ENCODE results near the gene TAPBP.
"Not testable (repeated sequence)": the region's sequence is repeated elsewhere in the genome, so short reads cannot be mapped to it uniquely, and the experiment has no call there.

Gene TAPBP

DNA sequence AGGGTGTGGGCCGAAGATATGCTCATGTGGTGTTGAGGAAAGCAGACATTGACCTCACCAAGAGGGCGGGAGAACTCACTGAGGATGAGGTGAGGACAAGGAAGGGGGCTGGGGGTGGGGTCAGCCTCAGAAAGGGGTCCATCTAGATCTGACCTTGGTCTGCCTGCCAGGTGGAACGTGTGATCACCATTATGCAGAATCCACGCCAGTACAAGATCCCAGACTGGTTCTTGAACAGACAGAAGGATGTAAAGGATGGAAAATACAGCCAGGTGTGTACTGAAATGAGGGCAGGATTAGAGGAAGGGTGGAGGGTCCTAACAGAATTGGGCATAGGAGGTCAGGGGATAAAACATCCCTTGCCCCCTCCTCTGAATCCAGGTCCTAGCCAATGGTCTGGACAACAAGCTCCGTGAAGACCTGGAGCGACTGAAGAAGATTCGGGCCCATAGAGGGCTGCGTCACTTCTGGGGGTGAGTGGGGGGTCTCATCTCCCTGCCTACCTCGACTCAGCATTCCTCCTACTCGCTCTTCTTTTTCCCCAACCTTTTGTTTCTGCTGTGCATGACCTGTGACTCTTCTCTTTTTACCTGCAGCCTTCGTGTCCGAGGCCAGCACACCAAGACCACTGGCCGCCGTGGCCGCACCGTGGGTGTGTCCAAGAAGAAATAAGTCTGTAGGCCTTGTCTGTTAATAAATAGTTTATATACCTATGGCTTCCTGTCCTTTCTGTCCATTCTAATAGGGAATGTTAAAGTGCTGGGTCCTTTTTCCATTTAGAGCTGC is 37.9 kb downstream of the TAPBP start:
- FAIRE-seq = not testable (repeated sequence)

GRCh38 chr6:33273924-33274902 is 39.7 kb downstream of the TAPBP start:
- no peak for FAIRE-seq

DNA sequence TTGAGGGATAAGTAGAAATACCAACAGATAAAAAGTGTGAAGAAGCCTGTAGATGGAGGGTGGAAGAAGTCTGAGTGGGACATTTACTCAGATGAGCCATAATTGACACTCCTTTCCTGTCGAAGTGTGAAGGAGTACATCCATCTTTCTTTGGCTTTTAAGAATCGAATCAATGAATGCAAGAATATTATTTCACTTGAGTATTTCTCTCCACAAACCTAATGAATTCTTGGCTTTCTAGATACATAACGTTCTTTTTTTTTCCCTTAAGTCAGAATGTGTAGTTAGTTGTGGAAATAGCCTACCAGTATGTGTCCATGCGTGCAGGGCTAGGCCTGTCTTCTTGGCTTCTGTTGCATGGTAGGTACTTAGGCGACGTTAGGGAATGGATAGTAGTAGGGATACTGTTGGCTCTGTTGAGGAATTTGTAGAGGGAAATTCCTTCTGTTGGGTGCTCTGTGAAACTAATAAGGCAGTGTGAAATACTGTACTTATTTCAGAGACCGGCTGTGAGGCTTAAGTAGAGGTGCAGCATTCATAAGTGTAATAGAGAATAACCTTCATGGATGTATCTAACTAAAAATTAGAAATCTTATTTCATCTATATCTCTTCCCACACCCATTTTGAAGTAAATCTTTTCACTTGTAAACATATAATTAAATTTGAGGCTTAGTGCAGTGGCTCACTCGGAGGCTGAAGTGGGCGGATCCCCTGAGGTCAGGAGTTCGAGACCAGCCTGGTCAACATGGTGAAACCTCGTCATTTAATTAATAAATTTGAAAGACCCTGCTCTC is 40.6 kb downstream of the TAPBP start:
- no peak for FAIRE-seq

GRCh38 chr6:33272275-33273128 is 41.4 kb downstream of the TAPBP start:
- FAIRE-seq = no peak

GRCh38 chr6:33271468-33272274 is 42.2 kb downstream of the TAPBP start, which contains the start of the genes RPS18 and VPS52:
RPS18 (plus strand) TSS chr6:33272075; CDS start chr6:33272120, 45 bp downstream.
VPS52 (minus strand) TSS chr6:33271876; CDS start chr6:33271675, 201 bp downstream.
- FAIRE-seq = no peak

- no peak for FAIRE-seq
Observed at GRCh38 chr6:33271117-33271467, 42.8 kb downstream of the TAPBP start.

DNA sequence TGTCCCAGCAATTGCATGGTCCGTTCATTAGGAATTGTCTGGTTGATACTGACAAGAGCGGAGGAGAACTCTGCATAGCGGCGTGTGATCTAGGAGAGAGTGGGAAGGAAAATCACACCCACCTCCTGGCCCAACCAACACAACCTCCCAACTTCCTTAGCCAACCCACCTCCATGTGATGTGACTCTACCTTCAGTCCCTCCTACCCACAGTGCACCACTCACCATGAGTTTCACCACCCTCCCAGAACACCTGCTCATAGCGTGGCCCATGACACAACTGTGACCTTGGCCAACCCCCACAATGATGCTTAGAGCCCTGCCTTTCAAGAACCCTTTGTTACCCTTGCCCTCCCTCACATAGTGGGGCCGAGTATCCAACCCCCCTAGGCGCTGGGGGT is 49.9 kb downstream of the TAPBP start:
- FAIRE-seq = no peak

- not testable (repeated sequence) for FAIRE-seq
Observed at GRCh38 chr6:33262490-33262889, 51.4 kb downstream of the TAPBP start.

GRCh38 chr6:33259032-33259431 is 54.8 kb downstream of the TAPBP start:
- FAIRE-seq = no peak

- FAIRE-seq = no peak
Observed at GRCh38 chr6:33254591-33254990, 59.3 kb downstream of the TAPBP start.

DNA sequence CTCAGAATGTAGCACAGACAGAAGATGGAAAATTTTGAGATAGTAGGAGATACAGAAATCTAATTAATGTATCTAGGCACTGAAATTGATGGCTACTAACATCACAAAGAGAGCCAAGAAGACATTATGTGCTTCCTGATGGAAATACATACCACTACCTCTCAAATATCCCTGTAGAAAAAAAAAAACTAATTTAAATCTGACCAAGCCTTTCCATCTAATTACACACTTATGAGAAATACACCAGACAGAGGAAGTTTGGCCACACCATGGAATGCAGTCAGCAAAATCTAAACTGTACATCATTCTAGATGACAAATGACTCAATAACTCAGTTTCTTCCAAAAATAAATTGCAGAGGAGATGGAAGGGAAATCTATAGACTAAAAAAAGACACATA is 61.1 kb downstream of the TAPBP start:
- FAIRE-seq = no peak

DNA sequence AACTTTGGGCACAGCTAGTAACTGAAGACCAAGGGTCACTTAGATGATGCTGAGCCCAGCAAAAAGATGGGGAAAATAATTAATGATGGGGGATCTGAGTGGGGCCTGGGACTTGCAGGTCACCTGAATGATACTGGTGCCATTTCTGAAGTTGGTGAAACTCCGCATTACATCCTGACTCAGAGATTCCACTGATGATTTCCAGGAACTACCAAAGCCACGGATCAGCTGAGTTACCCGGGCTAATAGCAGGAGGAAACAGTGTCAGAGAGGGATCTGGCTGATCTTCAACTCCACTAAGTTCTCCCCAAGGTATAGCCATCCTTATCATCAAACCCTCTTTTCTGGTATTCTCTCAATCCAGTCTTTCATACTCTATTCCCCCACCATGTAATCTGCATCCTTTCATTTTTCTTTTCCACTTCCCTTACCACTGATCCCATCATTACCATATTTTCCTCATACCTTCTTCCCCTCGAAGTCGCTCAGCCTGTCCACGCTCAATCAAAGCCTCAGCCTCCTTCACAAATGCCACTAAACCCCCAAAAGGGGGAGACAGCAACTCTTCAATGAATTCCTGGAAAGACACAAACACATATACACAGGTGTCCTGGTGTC is 62.4 kb downstream of the TAPBP start:
- no peak for FAIRE-seq

DNA sequence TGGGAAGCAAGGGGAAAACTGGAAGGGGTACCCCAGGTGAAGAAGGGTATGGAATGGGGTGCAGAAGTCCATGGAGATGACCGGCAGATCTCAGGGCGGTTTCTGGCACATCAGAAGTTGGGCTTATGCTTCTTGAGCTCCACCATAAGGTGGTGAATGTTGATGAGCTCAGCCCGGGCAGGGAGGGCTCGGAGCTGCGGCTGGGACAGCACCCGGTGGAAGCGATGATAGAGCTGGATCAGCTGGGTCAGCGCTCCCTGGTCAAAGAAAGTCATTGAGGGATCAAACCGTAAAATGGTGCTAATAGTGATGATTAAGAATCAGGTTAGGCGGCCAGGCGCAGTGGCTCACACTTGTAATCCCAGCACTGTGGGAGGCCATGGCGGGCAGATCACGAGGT is 63.1 kb downstream of the TAPBP start:
- FAIRE-seq = no peak

GRCh38 chr6:33249732-33250630 is 63.9 kb downstream of the TAPBP start:
- no peak for FAIRE-seq

Data from colon (tissue), 2 donors.